SK-N-SH (cell line): ENCODE measurements around the gene CADM3. TPM values are rescaled to one million over a fixed set of nuclear protein-coding genes. Genes with fewer than 3 reads are reported as not detected.

Experiments
- CTCF ChIA-PET: fragments of 300-600, 350-600 bp; formaldehyde crosslinking; extraction: SDS; loops from one replicate; lab custom pipeline; 2021; lab: Yijun Ruan, JAX
- POLR2A ChIA-PET: fragments of 350-600 bp; sonication (Branson Sonifier 250); formaldehyde crosslinking; extraction: SDS; loops from one replicate; lab custom pipeline; 2020; ENCODE audit warnings: antibody characterized with exemption, inconsistent platforms; lab: Yijun Ruan, JAX
- DNase-seq: peaks from one replicate; pipeline ENCODE4 v3.0.0; 2012
- H2AFZ ChIP-seq: fragments of 200-600 bp; sonication (generic); 2 replicates; pipeline ENCODE4 v1.8.1; 2016; ENCODE audit warnings: antibody characterized with exemption, mild to moderate bottlenecking, low read depth
- H3F3A ChIP-seq: fragments of 200-600 bp; sonication (generic); replicated peaks from 2 replicates; pipeline ENCODE3; 2016; ENCODE audit warnings: antibody characterized with exemption, mild to moderate bottlenecking; ENCODE audit not compliant: insufficient read depth
- H3K27ac ChIP-seq, 2 experiments: fragments of 200-500 bp in 1 of 2; fragments of 200-600 bp in 1 of 2; sonication (Bioruptor generic) in 1 of 2; sonication (generic), shearing (Covaris generic) in 1 of 2; 2 replicates each; pipeline versions ENCODE4 v1.5.1 to v1.6.1; 2014 to 2016; ENCODE audit warnings: low read depth in 2 of 2, inconsistent platforms in 1 of 2, low read length in 1 of 2, mild to moderate bottlenecking in 1 of 2, mixed read lengths in 1 of 2
- H3K27me3 ChIP-seq: fragments of 200-600 bp; sonication (generic), shearing (Covaris generic); 2 replicates; pipeline ENCODE4 v1.6.1; 2016; ENCODE audit warnings: mixed run types; ENCODE audit not compliant: insufficient read depth
- H3K36me3 ChIP-seq, 2 experiments: fragments of 200-500 bp in 1 of 2; fragments of 200-600 bp in 1 of 2; sonication (Bioruptor generic) in 1 of 2; sonication (generic) in 1 of 2; replicated peaks in 1 of 2; 2 replicates each; pipeline versions ENCODE3 to v1.5.1; 2014 to 2016; ENCODE audit warnings: low read length in 1 of 2, mild to moderate bottlenecking in 1 of 2; ENCODE audit not compliant: insufficient read depth in 2 of 2, control insufficient read depth in 1 of 2
- H3K4me1 ChIP-seq, 2 experiments: fragments of 200-500 bp in 1 of 2; fragments of 200-600 bp in 1 of 2; sonication (Bioruptor generic) in 1 of 2; sonication (generic), shearing (Covaris generic) in 1 of 2; 2 replicates each; pipeline versions ENCODE4 v1.5.1 to v1.6.1; 2014 to 2016; ENCODE audit warnings: low read depth in 1 of 2, low read length in 1 of 2, mixed run types in 1 of 2; ENCODE audit not compliant: insufficient read depth in 2 of 2, control insufficient read depth in 1 of 2
- H3K4me2 ChIP-seq: fragments of 200-600 bp; sonication (generic), shearing (Covaris generic); 2 replicates; pipeline ENCODE4 v1.6.1; 2017; ENCODE audit warnings: mixed run types
- H3K4me3 ChIP-seq, 2 experiments: fragments of 200-500 bp in 1 of 2; fragments of 200-600 bp in 1 of 2; sonication (Bioruptor generic) in 1 of 2; sonication (generic), shearing (Covaris generic) in 1 of 2; 2 replicates each; pipeline versions ENCODE4 v1.5.1 to v1.8.1; 2014 to 2016; ENCODE audit warnings: low read depth in 2 of 2, inconsistent platforms in 1 of 2, low read length in 1 of 2, mild to moderate bottlenecking in 1 of 2, mixed read lengths in 1 of 2, moderate library complexity in 1 of 2
- H3K79me2 ChIP-seq: fragments of 200-600 bp; sonication (generic); 2 replicates; pipeline ENCODE4 v1.8.1; 2017; ENCODE audit warnings: mild to moderate bottlenecking; ENCODE audit not compliant: insufficient read depth
- H3K9ac ChIP-seq: fragments of 200-600 bp; sonication (generic); 2 replicates; pipeline ENCODE4 v1.6.1; 2017; ENCODE audit warnings: mixed run types
- H3K9me2 ChIP-seq: fragments of 200-600 bp; sonication (generic); 2 replicates; pipeline ENCODE4 v1.6.1; 2017; ENCODE audit warnings: mixed run types
- H3K9me3 ChIP-seq: fragments of 200-600 bp; sonication (generic); 2 replicates; pipeline ENCODE4 v1.6.1; 2017; ENCODE audit warnings: mixed run types, mild to moderate bottlenecking, moderate library complexity
- H4K20me1 ChIP-seq: fragments of 200-600 bp; sonication (generic); 2 replicates; pipeline ENCODE4 v1.6.1; 2017; ENCODE audit warnings: mild to moderate bottlenecking, mixed run types; ENCODE audit not compliant: insufficient read depth
- CHD2 ChIP-seq: fragments of 150-350 bp; IDR thresholded peaks from 2 replicates; pipeline ENCODE4 v1.6.1; 2018; ENCODE audit warnings: low read length; ENCODE audit not compliant: partially characterized antibody
- EZH2phosphoT487 ChIP-seq: fragments of 200-600 bp; sonication (generic); IDR thresholded peaks from 2 replicates; pipeline ENCODE4 v1.6.1; 2017; ENCODE audit warnings: low read depth, mixed run types, mild to moderate bottlenecking, antibody characterized with exemption, moderate library complexity, borderline replicate concordance
- FOXJ3 ChIP-seq: sonication (generic); formaldehyde crosslinking; IDR thresholded peaks from 2 replicates; pipeline ENCODE4 v1.5.1; 2020; ENCODE audit warnings: mild to moderate bottlenecking, missing genetic modification reagents
- GATA2 ChIP-seq: sonication (generic); formaldehyde crosslinking; IDR thresholded peaks from 2 replicates; pipeline ENCODE4 v1.5.0; 2020; ENCODE audit warnings: mild to moderate bottlenecking, missing genetic modification reagents
- JUND ChIP-seq: IDR thresholded peaks from 2 replicates; pipeline ENCODE4 v1.4.0; 2012
- MEF2A ChIP-seq: IDR thresholded peaks from 2 replicates; pipeline ENCODE4 v1.4.0; 2012; ENCODE audit warnings: low read depth, borderline replicate concordance
- NFIC ChIP-seq: IDR thresholded peaks from 2 replicates; pipeline ENCODE4 v1.4.0; 2012; ENCODE audit warnings: borderline replicate concordance
- POLR2AphosphoS5 ChIP-seq: IDR thresholded peaks from 2 replicates; pipeline ENCODE4 v1.6.1; 2012; ENCODE audit warnings: low read depth, low read length
- RCOR1 ChIP-seq: fragments of 150-350 bp; IDR thresholded peaks from 2 replicates; pipeline ENCODE4 v1.6.1; 2017; ENCODE audit warnings: antibody characterized with exemption, low read length
- RFX5 ChIP-seq: IDR thresholded peaks from 2 replicates; pipeline ENCODE4 v1.6.1; 2012; ENCODE audit warnings: mild to moderate bottlenecking, improper control_type of control experiment, low read length
- RXRA ChIP-seq: IDR thresholded peaks from 2 replicates; pipeline ENCODE4 v1.4.0; 2012; ENCODE audit warnings: low read depth, mild to moderate bottlenecking, borderline replicate concordance
- SIN3A ChIP-seq: IDR thresholded peaks from 2 replicates; pipeline ENCODE4 v1.6.1; 2012; ENCODE audit warnings: low read depth, mild to moderate bottlenecking, low read length, moderate library complexity, borderline replicate concordance
- TAF1 ChIP-seq: IDR thresholded peaks from 2 replicates; pipeline ENCODE4 v1.6.1; 2012; ENCODE audit warnings: low read depth, mild to moderate bottlenecking, low read length, moderate library complexity, borderline replicate concordance
- TEAD4 ChIP-seq: IDR thresholded peaks from 2 replicates; pipeline ENCODE4 v1.4.0; 2012; ENCODE audit warnings: mild to moderate bottlenecking, borderline replicate concordance; ENCODE audit not compliant: insufficient read depth
- WGBS: methylation state at CpG from one replicate; pipeline ENCODE4 v1.1.6; 2017; ENCODE audit warnings: low lambda C conversion rate; 5-methylcytosine and 5-hydroxymethylcytosine counted together
- polyA plus RNA-seq, 3 experiments: library from polyadenylated mRNA; depleted of rRNA; stranded (reverse); fragments of >200 nt; gene quantifications; 2 replicates each; pipeline ENCODE4 v1.2.3, GENCODE V29; 2012
- TF ChIP-seq, protein P1 (sequence below): fragments of 150-350 bp; IDR thresholded peaks from 2 replicates; pipeline ENCODE4 v1.6.1; 2017; ENCODE audit warnings: antibody characterized with exemption, low read length, low read depth, borderline replicate concordance
- TF ChIP-seq, protein P2 (sequence below): IDR thresholded peaks from 2 replicates; pipeline ENCODE4 v1.4.0; 2012; ENCODE audit warnings: low read depth, borderline replicate concordance
- TF ChIP-seq, protein P3 (sequence below): IDR thresholded peaks from 2 replicates; pipeline ENCODE4 v1.6.1; 2012; ENCODE audit warnings: mild to moderate bottlenecking, low read depth, low read length, moderate library complexity

The CADM3 gene
- polyA plus RNA-seq, 1 of the 3 experiments (the other 2 are of a cell fraction), result 0.94 TPM

DNA sequence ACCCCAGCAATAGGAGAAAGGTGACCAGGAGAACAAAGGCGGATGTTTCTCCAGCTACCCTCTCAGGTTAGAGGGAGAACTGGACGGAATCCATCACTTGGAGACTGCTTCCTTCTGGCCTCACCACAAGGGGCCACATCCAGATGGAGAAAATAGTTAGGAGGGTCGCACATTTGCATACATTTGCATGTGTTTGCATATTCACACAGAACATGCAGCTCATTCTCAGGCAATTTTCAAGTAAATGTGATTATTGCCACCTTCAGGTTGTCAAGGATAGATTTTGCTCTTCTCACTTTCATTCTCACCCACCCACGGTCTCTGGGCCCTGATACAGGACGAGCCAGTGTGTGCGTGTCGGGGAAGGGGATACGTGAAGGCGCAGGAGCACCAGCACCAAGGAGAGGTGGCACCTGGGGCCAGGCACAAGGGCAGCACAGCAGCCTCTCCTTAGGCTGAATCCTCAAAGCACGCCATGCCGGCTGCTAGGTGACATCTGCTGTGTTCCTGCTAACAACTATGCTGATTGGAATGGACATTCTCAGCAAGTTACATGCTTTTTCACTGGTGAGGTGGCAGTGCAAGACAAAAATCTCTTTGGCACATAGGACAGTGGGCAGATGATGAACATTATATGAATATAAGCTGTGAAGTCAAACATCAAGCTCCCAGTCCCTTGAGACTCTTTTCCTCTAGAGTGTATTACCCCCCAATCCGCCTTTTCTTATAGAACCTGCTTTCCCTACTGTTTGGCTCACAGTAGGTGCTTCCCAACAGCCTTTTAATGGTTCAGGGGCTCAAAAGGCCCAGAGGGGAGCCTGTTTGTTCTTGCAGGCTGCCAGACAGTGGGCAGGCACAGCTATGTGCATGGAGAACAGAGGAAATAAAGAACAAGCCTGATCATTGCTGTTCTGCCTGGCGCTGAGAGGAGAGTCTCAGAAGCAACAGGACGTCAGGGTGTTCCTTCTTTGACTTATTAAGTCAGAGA lies 47.5 kb downstream of the CADM3 start:
- ChIA-PET CTCF (interaction anchor here (1.0 to 26.8 kb wide), 5 partner anchors 7 to 580 kb away, joined by 3 to 660 read pairs (median 161); partner anchors contain the start of gene CADM3), POLR2A (interaction anchor here (0.6 kb wide), 1 partner anchor 79 kb away, joined by 3 read pairs; no protein-coding TSS in a partner anchor)
- Histone ChIP-seq H2AFZ (no peak overlapping the region), H3K9me3 (no peaks in the 10 kb centered on the region), H3K27ac (no peak overlapping the region), H3K4me3 (no peak overlapping the region), H3K79me2 (no peaks in the 10 kb centered on the region), H3K27me3 (peaks cover 15% of the 10 kb centered on the region; the same call in 1 of the 2 replicates), H3K9me2 (no peaks in the 10 kb centered on the region), H3F3A (no peaks in the 10 kb centered on the region), H3K36me3 (no peaks in the 10 kb centered on the region), H3K9ac (no peak overlapping the region), H3K4me2 (no peak overlapping the region), H3K4me1 (no peaks in the 10 kb centered on the region), H4K20me1 (no peaks in the 10 kb centered on the region)
- no peak for DNase-seq
- 55% methylated on average over 13 of the region's 14 CpGs for WGBS
- TF ChIP-seq TEAD4 (no peak), SIN3A (no peak), GATA2 (CRISPR knock-in tag) (no peak), RCOR1 (no peak), MEF2A (no peak), RXRA (no peak), JUND (no peak), NFIC (no peak), RFX5 (no peak)
- TF ChIP-seq, protein P1, sequence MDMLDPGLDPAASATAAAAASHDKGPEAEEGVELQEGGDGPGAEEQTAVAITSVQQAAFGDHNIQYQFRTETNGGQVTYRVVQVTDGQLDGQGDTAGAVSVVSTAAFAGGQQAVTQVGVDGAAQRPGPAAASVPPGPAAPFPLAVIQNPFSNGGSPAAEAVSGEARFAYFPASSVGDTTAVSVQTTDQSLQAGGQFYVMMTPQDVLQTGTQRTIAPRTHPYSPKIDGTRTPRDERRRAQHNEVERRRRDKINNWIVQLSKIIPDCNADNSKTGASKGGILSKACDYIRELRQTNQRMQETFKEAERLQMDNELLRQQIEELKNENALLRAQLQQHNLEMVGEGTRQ, result no peak

DNA sequence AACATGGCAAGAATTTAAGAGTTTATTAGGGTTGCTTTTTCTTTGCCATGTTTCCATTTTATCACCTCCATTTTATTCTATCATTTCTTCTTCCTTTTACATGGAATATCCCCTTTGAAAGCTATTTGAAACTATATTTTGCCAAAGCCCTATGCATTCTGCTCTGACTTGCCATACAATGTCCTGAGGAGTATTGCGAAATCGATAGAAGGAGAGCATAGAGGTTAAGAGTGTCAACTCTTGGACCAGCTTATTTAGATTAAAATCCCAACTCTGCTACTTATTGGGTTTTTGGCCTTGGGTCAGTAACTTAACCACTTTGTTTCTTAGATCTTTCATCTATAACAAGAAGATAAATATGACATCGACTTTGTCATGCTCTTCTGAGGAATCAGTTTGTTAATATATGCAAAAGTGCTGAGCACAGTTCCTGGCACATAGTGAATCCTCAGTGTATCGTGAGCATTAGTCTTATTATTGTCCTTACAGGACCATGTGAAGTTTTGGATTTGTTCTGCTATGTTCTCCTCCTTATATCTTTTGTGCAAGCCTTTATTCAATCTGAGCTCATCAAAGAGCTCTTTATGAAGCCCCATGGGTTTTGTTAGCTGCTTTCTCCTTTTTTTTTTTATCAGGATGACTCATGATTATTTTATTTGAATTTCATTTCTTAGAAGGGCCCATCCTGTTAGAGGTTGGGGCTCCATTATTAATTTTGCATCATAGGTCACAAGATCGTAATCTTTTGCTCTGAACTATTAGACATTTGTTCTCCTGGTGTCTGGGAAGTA lies 50.9 kb downstream of the CADM3 start:
- no peaks in the 10 kb centered on the region for H3K4me1 ChIP-seq
- H3K9me3 ChIP-seq, result no peaks in the 10 kb centered on the region
- no peak overlapping the region for H3K4me3 ChIP-seq
- 39% methylated on average over 5 of the region's 5 CpGs for WGBS
- no peak for DNase-seq
- H3K9me2 ChIP-seq, result no peaks in the 10 kb centered on the region
- H4K20me1 ChIP-seq, result no peaks in the 10 kb centered on the region
- no peak overlapping the region for H3K9ac ChIP-seq
- no peaks in the 10 kb centered on the region; the same call in 1 of the 2 replicates for H3K27me3 ChIP-seq
- H2AFZ ChIP-seq, result no peak overlapping the region
- ChIA-PET POLR2A (no interaction called here), CTCF (interaction anchor here (0.7 to 13.3 kb wide), 4 partner anchors 10 to 89 kb away, joined by 3 to 161 read pairs (median 16); no protein-coding TSS in a partner anchor)
- no peaks in the 10 kb centered on the region for H3K79me2 ChIP-seq
- H3K36me3 ChIP-seq, result no peaks in the 10 kb centered on the region
- no peaks in the 10 kb centered on the region for H3F3A ChIP-seq
- H3K4me2 ChIP-seq, result no peak overlapping the region
- no peak overlapping the region for H3K27ac ChIP-seq
- TF ChIP-seq, protein P2, sequence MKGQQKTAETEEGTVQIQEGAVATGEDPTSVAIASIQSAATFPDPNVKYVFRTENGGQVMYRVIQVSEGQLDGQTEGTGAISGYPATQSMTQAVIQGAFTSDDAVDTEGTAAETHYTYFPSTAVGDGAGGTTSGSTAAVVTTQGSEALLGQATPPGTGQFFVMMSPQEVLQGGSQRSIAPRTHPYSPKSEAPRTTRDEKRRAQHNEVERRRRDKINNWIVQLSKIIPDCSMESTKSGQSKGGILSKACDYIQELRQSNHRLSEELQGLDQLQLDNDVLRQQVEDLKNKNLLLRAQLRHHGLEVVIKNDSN, result no peak
- no peak for TF ChIP-seq RFX5
- no peak for TF ChIP-seq POLR2AphosphoS5
- TF ChIP-seq FOXJ3 (CRISPR knock-in tag), result no peak
- no peak for TF ChIP-seq JUND
- TF ChIP-seq CHD2, result no peak
- TF ChIP-seq TAF1, result no peak
- TF ChIP-seq, protein P3, sequence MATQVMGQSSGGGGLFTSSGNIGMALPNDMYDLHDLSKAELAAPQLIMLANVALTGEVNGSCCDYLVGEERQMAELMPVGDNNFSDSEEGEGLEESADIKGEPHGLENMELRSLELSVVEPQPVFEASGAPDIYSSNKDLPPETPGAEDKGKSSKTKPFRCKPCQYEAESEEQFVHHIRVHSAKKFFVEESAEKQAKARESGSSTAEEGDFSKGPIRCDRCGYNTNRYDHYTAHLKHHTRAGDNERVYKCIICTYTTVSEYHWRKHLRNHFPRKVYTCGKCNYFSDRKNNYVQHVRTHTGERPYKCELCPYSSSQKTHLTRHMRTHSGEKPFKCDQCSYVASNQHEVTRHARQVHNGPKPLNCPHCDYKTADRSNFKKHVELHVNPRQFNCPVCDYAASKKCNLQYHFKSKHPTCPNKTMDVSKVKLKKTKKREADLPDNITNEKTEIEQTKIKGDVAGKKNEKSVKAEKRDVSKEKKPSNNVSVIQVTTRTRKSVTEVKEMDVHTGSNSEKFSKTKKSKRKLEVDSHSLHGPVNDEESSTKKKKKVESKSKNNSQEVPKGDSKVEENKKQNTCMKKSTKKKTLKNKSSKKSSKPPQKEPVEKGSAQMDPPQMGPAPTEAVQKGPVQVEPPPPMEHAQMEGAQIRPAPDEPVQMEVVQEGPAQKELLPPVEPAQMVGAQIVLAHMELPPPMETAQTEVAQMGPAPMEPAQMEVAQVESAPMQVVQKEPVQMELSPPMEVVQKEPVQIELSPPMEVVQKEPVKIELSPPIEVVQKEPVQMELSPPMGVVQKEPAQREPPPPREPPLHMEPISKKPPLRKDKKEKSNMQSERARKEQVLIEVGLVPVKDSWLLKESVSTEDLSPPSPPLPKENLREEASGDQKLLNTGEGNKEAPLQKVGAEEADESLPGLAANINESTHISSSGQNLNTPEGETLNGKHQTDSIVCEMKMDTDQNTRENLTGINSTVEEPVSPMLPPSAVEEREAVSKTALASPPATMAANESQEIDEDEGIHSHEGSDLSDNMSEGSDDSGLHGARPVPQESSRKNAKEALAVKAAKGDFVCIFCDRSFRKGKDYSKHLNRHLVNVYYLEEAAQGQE, result no peak
- no peak for TF ChIP-seq EZH2phosphoT487
- TF ChIP-seq TEAD4, result no peak
- TF ChIP-seq, protein P1, result no peak
